ENCODE data around the gene TRPV3.
"Not testable (repeated sequence)": the region's sequence is repeated elsewhere in the genome, so short reads cannot be mapped to it uniquely, and the experiment has no call there.

The TRPV3 gene

DNA sequence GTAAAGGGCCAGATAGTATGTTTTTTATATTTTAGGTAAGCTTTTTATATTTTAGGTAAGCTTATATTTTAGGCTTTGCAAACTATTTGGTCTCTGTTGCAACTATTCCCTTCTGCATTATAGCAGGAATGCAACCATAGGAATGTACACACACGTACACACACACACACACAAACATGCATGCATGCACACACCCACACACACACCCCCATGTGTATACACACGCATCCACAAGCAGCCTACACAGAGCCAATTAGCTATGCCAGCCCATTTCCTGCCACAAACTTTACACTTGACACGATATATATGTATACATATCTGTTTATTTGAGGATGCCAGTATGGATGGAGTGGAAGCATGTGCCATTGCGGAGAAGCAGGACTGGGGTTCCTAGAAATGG, 7.5 kb upstream of the TRPV3 start:
- peaks cover under 1% of the 10 kb centered on the region; the same call in 1 of the 2 replicates for H3K27me3 ChIP-seq (ENCODE audit: control insufficient read depth, low read length)
- no peak overlapping the region for H3K4me3 ChIP-seq (ENCODE audit: low read length)
- no peak overlapping the region for H3K4me2 ChIP-seq (ENCODE audit: low read length)
- H3F3A ChIP-seq (ENCODE audit: control insufficient read depth, insufficient read depth): no peaks in the 10 kb centered on the region
- H3K27ac ChIP-seq (ENCODE audit: low read depth, low read length): no peak overlapping the region
- no peaks in the 10 kb centered on the region for H3K9me3 ChIP-seq (ENCODE audit: control insufficient read depth, insufficient read depth, low read length)
- no peaks in the 10 kb centered on the region for H3K9me2 ChIP-seq (replicated peaks; ENCODE audit: control insufficient read depth, low read length)
- H3K79me2 ChIP-seq (ENCODE audit: control insufficient read depth, low read length): no peaks in the 10 kb centered on the region
- H4K20me1 ChIP-seq (ENCODE audit: control insufficient read depth, insufficient read depth, low read depth, low read length): no peaks in the 10 kb centered on the region
- peaks cover 6% of the 10 kb centered on the region for H3K4me1 ChIP-seq (ENCODE audit: control insufficient read depth, low read length)
- H3K36me3 ChIP-seq (ENCODE audit: control insufficient read depth, low read length): no peaks in the 10 kb centered on the region
- no peak for TF ChIP-seq EZH2phosphoT487 (IDR thresholded peaks at IDR 0.05; ENCODE audit: borderline replicate concordance, low read length)
- TF ChIP-seq CTCF (IDR thresholded peaks at IDR 0.05; ENCODE audit: low read depth, low read length, poor library complexity, severe bottlenecking): no peak

- not testable (repeated sequence) for H3K4me1 ChIP-seq (ENCODE audit: control insufficient read depth, low read length); H3K4me2 ChIP-seq (ENCODE audit: low read length); H3K9me3 ChIP-seq (ENCODE audit: control insufficient read depth, insufficient read depth, low read length); H3K27ac ChIP-seq (ENCODE audit: low read depth, low read length); H3K4me3 ChIP-seq (ENCODE audit: low read length); H3K27me3 ChIP-seq (ENCODE audit: control insufficient read depth, low read length); H3K36me3 ChIP-seq (ENCODE audit: control insufficient read depth, low read length); H3F3A ChIP-seq (ENCODE audit: control insufficient read depth, insufficient read depth); H3K79me2 ChIP-seq (ENCODE audit: control insufficient read depth, low read length); H3K9me2 ChIP-seq (replicated peaks; ENCODE audit: control insufficient read depth, low read length); H4K20me1 ChIP-seq (ENCODE audit: control insufficient read depth, insufficient read depth, low read depth, low read length)
Measured at GRCh38 chr17:3564241-3564640, 6.6 kb upstream of the TRPV3 start.

GRCh38 chr17:3559270-3559645, 1.6 kb upstream of the TRPV3 start:
- Histone ChIP-seq H4K20me1 (ENCODE audit: control insufficient read depth, insufficient read depth, low read depth, low read length) (no peaks in the 10 kb centered on the region), H3K79me2 (ENCODE audit: control insufficient read depth, low read length) (no peaks in the 10 kb centered on the region), H3F3A (ENCODE audit: control insufficient read depth, insufficient read depth) (0 out of 2 replicates have a peak, but pooled peaks cover 2% of the 10 kb centered on the region), H3K9me2 (replicated peaks; ENCODE audit: control insufficient read depth, low read length) (no peaks in the 10 kb centered on the region), H3K27me3 (ENCODE audit: control insufficient read depth, low read length) (peaks cover 16% of the 10 kb centered on the region; the same call in 1 of the 2 replicates), H3K9me3 (ENCODE audit: control insufficient read depth, insufficient read depth, low read length) (no peaks in the 10 kb centered on the region), H3K4me2 (ENCODE audit: low read length) (peak overlapping the region; percentile 65), H3K27ac (ENCODE audit: low read depth, low read length) (no peak overlapping the region), H3K36me3 (ENCODE audit: control insufficient read depth, low read length) (no peaks in the 10 kb centered on the region), H3K4me1 (ENCODE audit: control insufficient read depth, low read length) (peaks cover 36% of the 10 kb centered on the region), H3K4me3 (ENCODE audit: low read length) (peak overlapping the region; percentile 33; the same call in 1 of the 2 replicates)
- TF ChIP-seq EZH2phosphoT487 (IDR thresholded peaks at IDR 0.05; ENCODE audit: borderline replicate concordance, low read length) (no peak), CTCF (IDR thresholded peaks at IDR 0.05; ENCODE audit: low read depth, low read length, poor library complexity, severe bottlenecking) (no peak)

DNA sequence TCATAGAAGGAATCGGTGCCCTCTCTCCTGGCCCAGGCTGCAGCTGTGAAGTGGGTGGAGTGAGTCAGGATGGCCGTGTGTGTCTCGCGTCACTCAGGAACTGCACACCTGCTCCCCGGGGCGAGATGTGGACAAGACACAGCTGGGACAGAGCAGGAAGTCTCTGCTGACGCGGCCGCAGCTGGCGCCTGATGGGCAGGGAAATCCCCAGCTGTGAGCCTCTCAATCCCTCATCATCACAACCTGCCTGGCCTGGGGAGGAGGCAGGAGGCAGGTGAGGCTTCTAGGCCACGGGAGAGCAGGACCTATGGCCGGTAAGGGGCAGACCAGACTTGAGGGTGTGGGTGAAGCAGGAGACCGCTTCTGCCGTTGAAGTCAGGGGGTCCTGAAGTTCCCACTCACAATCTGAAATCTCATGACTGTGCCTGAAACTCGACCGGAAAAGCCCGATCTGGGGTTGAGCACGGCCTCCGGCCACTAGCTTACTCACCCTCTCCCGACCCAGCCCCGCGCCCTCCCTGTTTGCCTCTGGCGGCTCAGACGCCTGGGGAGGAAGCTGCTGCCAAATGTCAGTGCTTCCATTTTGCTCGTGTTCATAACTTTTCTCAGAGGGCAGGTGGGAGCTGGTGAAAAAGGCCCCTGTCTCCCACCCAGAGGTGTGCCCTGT, 1.1 kb upstream of the TRPV3 start:
- Histone ChIP-seq H3K9me2 (replicated peaks; ENCODE audit: control insufficient read depth, low read length) (no peaks in the 10 kb centered on the region), H3K4me3 (ENCODE audit: low read length) (peak overlapping the region; percentile 33), H3K9me3 (ENCODE audit: control insufficient read depth, insufficient read depth, low read length) (no peaks in the 10 kb centered on the region), H3F3A (ENCODE audit: control insufficient read depth, insufficient read depth) (0 out of 2 replicates have a peak, but pooled peaks cover 2% of the 10 kb centered on the region), H4K20me1 (ENCODE audit: control insufficient read depth, insufficient read depth, low read depth, low read length) (no peaks in the 10 kb centered on the region), H3K4me1 (ENCODE audit: control insufficient read depth, low read length) (peaks cover 36% of the 10 kb centered on the region), H3K36me3 (ENCODE audit: control insufficient read depth, low read length) (no peaks in the 10 kb centered on the region), H3K27me3 (ENCODE audit: control insufficient read depth, low read length) (peaks cover 16% of the 10 kb centered on the region; the same call in 1 of the 2 replicates), H3K4me2 (ENCODE audit: low read length) (peak overlapping the region; percentile 65), H3K79me2 (ENCODE audit: control insufficient read depth, low read length) (no peaks in the 10 kb centered on the region), H3K27ac (ENCODE audit: low read depth, low read length) (0 out of 2 replicates have a peak overlapping the region, but pooled peaks have one; percentile 8)
- no peak for TF ChIP-seq EZH2phosphoT487 (IDR thresholded peaks at IDR 0.05; ENCODE audit: borderline replicate concordance, low read length)
- no peak for TF ChIP-seq CTCF (IDR thresholded peaks at IDR 0.05; ENCODE audit: low read depth, low read length, poor library complexity, severe bottlenecking)
